ENCODE data around the gene CARM1.

DNA sequence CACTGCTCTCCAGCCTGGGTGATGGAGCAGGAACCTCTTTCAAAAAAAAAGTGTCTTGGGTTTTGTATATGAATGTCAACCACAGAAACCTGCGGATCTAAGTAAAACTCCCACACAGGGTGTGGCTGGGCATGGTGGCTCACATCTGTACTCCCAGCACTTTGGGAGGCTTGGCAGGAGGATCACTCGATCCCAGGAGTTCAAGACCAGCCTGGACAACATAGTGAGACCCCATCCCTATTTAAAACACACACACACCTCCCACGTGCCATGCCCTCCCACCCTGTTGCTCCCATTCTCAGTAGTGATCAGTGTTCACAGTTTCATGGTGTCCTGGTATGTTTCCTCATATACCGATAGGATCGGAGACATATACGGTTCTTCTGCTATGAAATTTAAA, 44.5 kb upstream of the CARM1 start:
- TF ChIP-seq GATA2 (IDR thresholded peaks at IDR 0.05; ENCODE audit: low read depth, low read length) (no peak), GATA3 (IDR thresholded peaks at IDR 0.05; ENCODE audit: low read depth, low read length) (no peak)
